DLD1 (cell line): ENCODE data around the gene RAB25.

Source experiments
- in situ Hi-C: cut with HindIII; loops from 2 replicates; pipeline ENCODE4 v1.10.0; 2017; ENCODE audit warnings: low sequenced_read_pairs

RAB25 gene

GRCh38 chr1:156078728-156079127, 17.8 kb downstream of the RAB25 start:
- in situ Hi-C loops: no loop called here

GRCh38 chr1:156079762-156080161, 18.8 kb downstream of the RAB25 start:
- in situ Hi-C loops: no loop called here

GRCh38 chr1:156080241-156080862, 19.4 kb downstream of the RAB25 start:
- in situ Hi-C loops: no loop called here

- in situ Hi-C loops: no loop called here
Measured at GRCh38 chr1:156080863-156081179, 19.9 kb downstream of the RAB25 start.

GRCh38 chr1:156081180-156081916, 20.4 kb downstream of the RAB25 start:
- in situ Hi-C loops: no loop called here

GRCh38 chr1:156081917-156082308, 21.0 kb downstream of the RAB25 start:
- in situ Hi-C loops: no loop called here

- in situ Hi-C loops: no loop called here
Measured at GRCh38 chr1:156082309-156083091, 21.5 kb downstream of the RAB25 start, which contains the start of gene MEX3A. Gene MEX3A, minus strand, starts transcription at chr1:156082465. Its CDS starts 467 bp downstream, at chr1:156081998.

GRCh38 chr1:156083800-156084790, 23.1 kb downstream of the RAB25 start:
- in situ Hi-C loops: no loop called here

- in situ Hi-C loops: no loop called here
Measured at GRCh38 chr1:156086256-156086662, 25.3 kb downstream of the RAB25 start.

- in situ Hi-C loops: no loop called here
Measured at GRCh38 chr1:156089704-156090103, 28.7 kb downstream of the RAB25 start.

GRCh38 chr1:156090138-156090839, 29.3 kb downstream of the RAB25 start:
- in situ Hi-C loops: no loop called here

GRCh38 chr1:156090840-156091188, 29.9 kb downstream of the RAB25 start:
- in situ Hi-C loops: no loop called here

GRCh38 chr1:156091610-156092009, 30.6 kb downstream of the RAB25 start:
- in situ Hi-C loops: no loop called here

GRCh38 chr1:156095906-156096508, 35.0 kb downstream of the RAB25 start:
- in situ Hi-C loops: no loop called here

GRCh38 chr1:156096640-156097391, 35.9 kb downstream of the RAB25 start:
- in situ Hi-C loops: no loop called here

- in situ Hi-C loops: no loop called here
Measured at GRCh38 chr1:156097499-156098178, 36.7 kb downstream of the RAB25 start.

- in situ Hi-C loops: no loop called here
Measured at GRCh38 chr1:156098784-156099183, 37.8 kb downstream of the RAB25 start.

- in situ Hi-C loops: no loop called here
Measured at GRCh38 chr1:156099282-156099681, 38.3 kb downstream of the RAB25 start.
